H1 (cell line): ENCODE data around the gene RICTOR.

ENCODE experiments used
- CTCF ChIP-seq, 3 experiments: IDR thresholded peaks; 1 replicate in 2 of 3; 2 replicates in 1 of 3; pipeline versions ENCODE4 v1.5.1 to v1.6.1; 2011; ENCODE audit warnings: low read length in 3 of 3, mild to moderate bottlenecking in 3 of 3, inconsistent platforms in 2 of 3, low read depth in 1 of 3, moderate library complexity in 1 of 3; ENCODE audit not compliant: insufficient read depth in 1 of 3; ENCODE audit errors: control extremely low read depth in 1 of 3
- EP300 ChIP-seq, 2 experiments: IDR thresholded peaks; 1 replicate in 1 of 2; 2 replicates in 1 of 2; pipeline ENCODE4 v1.6.1; 2011 to 2012; ENCODE audit warnings: low read depth in 2 of 2, low read length in 2 of 2, mild to moderate bottlenecking in 2 of 2, borderline replicate concordance in 1 of 2, inconsistent platforms in 1 of 2, moderate library complexity in 1 of 2
- EZH2 ChIP-seq: fragments of 200-600 bp; sonication (generic); IDR thresholded peaks from 2 replicates; pipeline ENCODE4 v1.7.1; 2012; ENCODE audit warnings: low read depth, mild to moderate bottlenecking, moderate library complexity, low read length, inconsistent platforms; ENCODE audit not compliant: severe bottlenecking
- JUN ChIP-seq: IDR thresholded peaks from 2 replicates; pipeline ENCODE4 v1.6.1; 2011; ENCODE audit warnings: low read depth, mild to moderate bottlenecking, improper control_type of control experiment, low read length
- PHF8 ChIP-seq: fragments of 200-600 bp; sonication (generic); conservative IDR thresholded peaks from 2 replicates; pipeline ENCODE4 v1.7.1; 2012; ENCODE audit warnings: low read depth, mild to moderate bottlenecking, inconsistent platforms, low read length, moderate library complexity
- POLR2AphosphoS5 ChIP-seq: IDR thresholded peaks from 2 replicates; pipeline ENCODE4 v1.6.1; 2011; ENCODE audit warnings: low read depth, low read length
- RAD21 ChIP-seq, 2 experiments: IDR thresholded peaks in 1 of 2; conservative IDR thresholded peaks in 1 of 2; 2 replicates each; pipeline ENCODE4 v1.6.1; 2011; ENCODE audit warnings: low read depth in 2 of 2, low read length in 2 of 2, improper control_type of control experiment in 1 of 2, inconsistent platforms in 1 of 2, mild to moderate bottlenecking in 1 of 2, moderate library complexity in 1 of 2
- SIN3A ChIP-seq, 2 experiments: IDR thresholded peaks in 1 of 2; conservative IDR thresholded peaks in 1 of 2; 2 replicates each; pipeline ENCODE4 v1.6.1; 2011 to 2012; ENCODE audit warnings: low read length in 2 of 2, improper control_type of control experiment in 1 of 2, low read depth in 1 of 2, mild to moderate bottlenecking in 1 of 2
- SP1 ChIP-seq: IDR thresholded peaks from 2 replicates; pipeline ENCODE4 v1.6.1; 2011; ENCODE audit warnings: low read depth, low read length
- SRF ChIP-seq: IDR thresholded peaks from 2 replicates; pipeline ENCODE4 v1.6.1; 2011; ENCODE audit warnings: mild to moderate bottlenecking, low read depth, low read length, moderate library complexity

GRCh38 chr5:38925154-38925925 lies 148.9 kb downstream of the RICTOR start:
- TF ChIP-seq POLR2AphosphoS5, result no peak
- no peak for TF ChIP-seq RAD21 (IDR thresholded peaks at IDR 0.05 in 1 of 2, conservative IDR thresholded peaks at IDR 0.05 in 1 of 2; ENCODE audit: low read depth in 2 of 2, low read length in 2 of 2)
- no peak for TF ChIP-seq CTCF (IDR thresholded peaks at IDR 0.05; ENCODE audit: control extremely low read depth in 1 of 3, insufficient read depth in 1 of 3, low read depth in 1 of 3, low read length in 3 of 3)
- no peak for TF ChIP-seq SIN3A (conservative IDR thresholded peaks at IDR 0.05 in 1 of 2, IDR thresholded peaks at IDR 0.05 in 1 of 2; ENCODE audit: low read depth in 1 of 2, low read length in 2 of 2)
- no peak for TF ChIP-seq JUN
- no peak for TF ChIP-seq EP300 (IDR thresholded peaks at IDR 0.05; ENCODE audit: borderline replicate concordance in 1 of 2, low read depth in 2 of 2, low read length in 2 of 2)
- TF ChIP-seq PHF8, result no peak
- TF ChIP-seq SP1, result no peak
- no peak for TF ChIP-seq EZH2
- no peak for TF ChIP-seq SRF
